Gastroesophageal sphincter (tissue), 3 donors: ENCODE measurements around the gene PNPT1.

Experiments
- EP300 ChIP-seq: sonication (generic); formaldehyde crosslinking; IDR thresholded peaks from one replicate; pipeline ENCODE4 v1.6.1; 2017; ENCODE audit warnings: antibody characterized with exemption, mild to moderate bottlenecking
- POLR2A ChIP-seq, 2 donors: fragments of 450-650 bp; IDR thresholded peaks; one replicate each; pipeline ENCODE4 v1.6.1; 2017; ENCODE audit warnings: antibody characterized with exemption in 2 of 2, mild to moderate bottlenecking in 2 of 2, moderate library complexity in 1 of 2
- POLR2AphosphoS5 ChIP-seq: sonication (generic); formaldehyde crosslinking; IDR thresholded peaks from one replicate; pipeline ENCODE4 v1.6.1; 2017; ENCODE audit warnings: antibody characterized with exemption
- TF ChIP-seq, protein P1 (sequence below), 4 experiments: fragments of 200-600 bp in 2 of 4; fragments of 450-650 bp in 2 of 4; sonication (generic) in 1 of 4; IDR thresholded peaks; one replicate each; pipeline ENCODE4 v1.5.1; 2017 to 2019; ENCODE audit warnings: antibody characterized with exemption in 4 of 4, mild to moderate bottlenecking in 2 of 4, moderate library complexity in 2 of 4

DNA sequence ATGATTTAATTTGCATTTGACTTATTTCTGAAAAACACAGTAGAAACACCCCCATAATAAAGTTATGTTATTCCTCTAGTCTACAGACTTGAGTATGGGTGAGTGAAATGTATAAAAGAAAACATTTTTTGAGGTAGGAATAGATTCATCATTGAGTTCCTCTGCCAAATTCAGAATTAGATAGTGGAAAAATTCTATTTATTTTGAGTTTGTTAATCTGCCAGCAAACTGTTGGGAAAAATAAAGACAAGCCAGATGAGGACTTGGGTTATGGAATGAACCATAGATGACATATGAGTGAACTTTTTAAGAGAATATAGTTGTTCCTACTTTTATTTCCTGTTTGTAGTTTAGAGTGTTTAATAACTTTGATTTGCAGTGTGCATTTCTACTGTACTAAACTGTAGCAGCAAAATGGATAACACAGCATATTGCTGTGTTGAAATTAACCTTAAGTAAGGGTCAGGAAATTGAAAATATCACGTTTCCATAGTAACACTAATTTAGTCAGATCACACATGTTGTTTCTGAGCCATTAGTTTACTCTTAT, 35.6 kb upstream of the PNPT1 start:
- TF ChIP-seq, protein P1, sequence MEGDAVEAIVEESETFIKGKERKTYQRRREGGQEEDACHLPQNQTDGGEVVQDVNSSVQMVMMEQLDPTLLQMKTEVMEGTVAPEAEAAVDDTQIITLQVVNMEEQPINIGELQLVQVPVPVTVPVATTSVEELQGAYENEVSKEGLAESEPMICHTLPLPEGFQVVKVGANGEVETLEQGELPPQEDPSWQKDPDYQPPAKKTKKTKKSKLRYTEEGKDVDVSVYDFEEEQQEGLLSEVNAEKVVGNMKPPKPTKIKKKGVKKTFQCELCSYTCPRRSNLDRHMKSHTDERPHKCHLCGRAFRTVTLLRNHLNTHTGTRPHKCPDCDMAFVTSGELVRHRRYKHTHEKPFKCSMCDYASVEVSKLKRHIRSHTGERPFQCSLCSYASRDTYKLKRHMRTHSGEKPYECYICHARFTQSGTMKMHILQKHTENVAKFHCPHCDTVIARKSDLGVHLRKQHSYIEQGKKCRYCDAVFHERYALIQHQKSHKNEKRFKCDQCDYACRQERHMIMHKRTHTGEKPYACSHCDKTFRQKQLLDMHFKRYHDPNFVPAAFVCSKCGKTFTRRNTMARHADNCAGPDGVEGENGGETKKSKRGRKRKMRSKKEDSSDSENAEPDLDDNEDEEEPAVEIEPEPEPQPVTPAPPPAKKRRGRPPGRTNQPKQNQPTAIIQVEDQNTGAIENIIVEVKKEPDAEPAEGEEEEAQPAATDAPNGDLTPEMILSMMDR (IDR thresholded peaks at IDR 0.05): no peak
- TF ChIP-seq POLR2AphosphoS5 (no peak), POLR2A (IDR thresholded peaks at IDR 0.05) (no peak), EP300 (no peak)
